Neuronal stem cell (in vitro differentiated cells): ENCODE results near the gene TEX13B. TPM values are rescaled to one million over a fixed set of nuclear protein-coding genes. Genes with fewer than 3 reads are reported as not detected.

Source experiments
- DNase-seq: peaks from one replicate; pipeline ENCODE4 v3.0.0-alpha.2; 2013; ENCODE audit warnings: low spot score
- H2AFZ ChIP-seq: one replicate; pipeline ENCODE4 v1.6.1; 2013; ENCODE audit warnings: mild to moderate bottlenecking, low read length, inconsistent platforms
- H2AK5ac ChIP-seq: 2 replicates; pipeline ENCODE4 v1.6.1; 2013; ENCODE audit warnings: low read depth, mild to moderate bottlenecking, inconsistent platforms, low read length, moderate library complexity, mixed read lengths
- H2BK120ac ChIP-seq: 2 replicates; pipeline ENCODE4 v1.6.1; 2013; ENCODE audit warnings: low read depth, mild to moderate bottlenecking, inconsistent platforms, low read length, moderate library complexity, mixed read lengths
- H2BK12ac ChIP-seq: one replicate; pipeline ENCODE4 v1.6.1; 2013; ENCODE audit warnings: low read length, inconsistent platforms
- H2BK15ac ChIP-seq: 2 replicates; pipeline ENCODE4 v1.6.1; 2013; ENCODE audit warnings: mild to moderate bottlenecking, low read length, inconsistent platforms, mixed read lengths
- H2BK5ac ChIP-seq: one replicate; pipeline ENCODE4 v1.6.1; 2013; ENCODE audit warnings: inconsistent platforms, mild to moderate bottlenecking, low read length, moderate library complexity
- H3K14ac ChIP-seq: one replicate; pipeline ENCODE4 v1.6.1; 2013; ENCODE audit warnings: low read length, inconsistent platforms
- H3K18ac ChIP-seq: 2 replicates; pipeline ENCODE4 v1.6.1; 2013; ENCODE audit warnings: low read length, inconsistent platforms
- H3K23ac ChIP-seq: 2 replicates; pipeline ENCODE4 v1.6.1; 2013; ENCODE audit warnings: low read depth, mild to moderate bottlenecking, mixed read lengths, low read length, inconsistent platforms; ENCODE audit not compliant: poor library complexity
- H3K27ac ChIP-seq: replicated peaks from 3 replicates; pipeline ENCODE4 v1.5.1; 2013; ENCODE audit warnings: low read length, inconsistent platforms
- H3K27me3 ChIP-seq, 3 experiments: 2 replicates each; pipeline ENCODE4 v1.6.1; 2013; ENCODE audit warnings: low read length in 3 of 3, mild to moderate bottlenecking in 2 of 3, inconsistent platforms in 1 of 3, low read depth in 1 of 3, mixed read lengths in 1 of 3, moderate library complexity in 1 of 3; ENCODE audit not compliant: control insufficient read depth in 3 of 3, insufficient read depth in 3 of 3
- H3K36me3 ChIP-seq, 2 donors: replicated peaks in 1 of 2; 2 replicates each; pipeline ENCODE4 v1.6.1; 2013; ENCODE audit warnings: low read length in 2 of 2; ENCODE audit not compliant: control insufficient read depth in 2 of 2, insufficient read depth in 2 of 2
- H3K4ac ChIP-seq: 2 replicates; pipeline ENCODE4 v1.6.1; 2013; ENCODE audit warnings: inconsistent platforms, mild to moderate bottlenecking, low read length, moderate library complexity
- H3K4me1 ChIP-seq, 2 donors: 1 replicate in 1 of 2; 2 replicates in 1 of 2; pipeline ENCODE4 v1.6.1; 2013; ENCODE audit warnings: low read length in 2 of 2, low read depth in 1 of 2; ENCODE audit not compliant: control insufficient read depth in 2 of 2, insufficient read depth in 1 of 2
- H3K4me2 ChIP-seq: one replicate; pipeline ENCODE4 v1.6.1; 2013; ENCODE audit warnings: mild to moderate bottlenecking, low read length, inconsistent platforms; ENCODE audit not compliant: insufficient read depth, poor library complexity, severe bottlenecking
- H3K4me3 ChIP-seq, 2 donors: 2 replicates each; pipeline ENCODE4 v1.5.1; 2013; ENCODE audit warnings: low read length in 2 of 2, mild to moderate bottlenecking in 2 of 2, inconsistent platforms in 1 of 2, moderate library complexity in 1 of 2
- H3K79me1 ChIP-seq: one replicate; pipeline ENCODE4 v1.6.1; 2013; ENCODE audit warnings: low read depth, mild to moderate bottlenecking, inconsistent platforms, low read length, moderate library complexity
- H3K9ac ChIP-seq: one replicate; pipeline ENCODE4 v1.6.1; 2013; ENCODE audit warnings: mild to moderate bottlenecking, low read depth, low read length, inconsistent platforms; ENCODE audit not compliant: poor library complexity
- H3K9me3 ChIP-seq, 2 donors: replicated peaks in 1 of 2; 2 replicates each; pipeline versions ENCODE3 to v1.6.1; 2013; ENCODE audit warnings: low read length in 2 of 2, mild to moderate bottlenecking in 2 of 2, inconsistent platforms in 1 of 2, low read depth in 1 of 2, mixed read lengths in 1 of 2, moderate library complexity in 1 of 2; ENCODE audit not compliant: control insufficient read depth in 2 of 2, insufficient read depth in 1 of 2
- H4K8ac ChIP-seq: one replicate; pipeline ENCODE4 v1.6.1; 2013; ENCODE audit warnings: low read depth, mild to moderate bottlenecking, inconsistent platforms, low read length, moderate library complexity
- H4K91ac ChIP-seq: one replicate; pipeline ENCODE4 v1.6.1; 2013; ENCODE audit warnings: low read length, low read depth, mild to moderate bottlenecking, inconsistent platforms; ENCODE audit not compliant: poor library complexity
- WGBS, 2 donors: extraction: QIAGEN DNeasy Blood & Tissue Kit; methylation state at CpG; one replicate each; pipeline ENCODE4 v1.1.7; 2013; ENCODE audit warnings: missing lambda C conversion rate in 2 of 2, mixed read lengths in 1 of 2; ENCODE audit not compliant: insufficient read length in 2 of 2, insufficient replicate concordance in 1 of 2; ENCODE audit errors: extremely low coverage in 2 of 2; 5-methylcytosine and 5-hydroxymethylcytosine counted together
- polyA plus RNA-seq, 2 experiments: library from polyadenylated mRNA; stranded (reverse); fragments of 200-250 nt; gene quantifications; one replicate each; pipeline ENCODE4 v1.2.3, GENCODE V29; 2013

The TEX13B gene
- polyA plus RNA-seq (2013, experiment 1 of 2) = not detected
- polyA plus RNA-seq (2013, experiment 2 of 2) = 0.04 TPM

- H2AFZ ChIP-seq = no peak within 1 kb of the TSS
- H3K4me3 ChIP-seq = no peak within 1 kb of the TSS
- no peaks in the 10 kb centered on the region for H3K4me1 ChIP-seq
- no peak within 1 kb of the TSS for H3K4me2 ChIP-seq
- no CpG with 5 or more reads among the region's 6 CpGs for WGBS, 2 donors
- no peaks in the 10 kb centered on the region for H3K36me3 ChIP-seq
- no peak within 1 kb of the TSS for H3K18ac ChIP-seq
- H2BK5ac ChIP-seq = no peak within 1 kb of the TSS
- no peaks in the 10 kb centered on the region for H3K79me1 ChIP-seq
- no peak within 1 kb of the TSS for H2BK15ac ChIP-seq
- no peak within 1 kb of the TSS for H4K91ac ChIP-seq
- H3K14ac ChIP-seq = no peak within 1 kb of the TSS
- no peaks in the 10 kb centered on the region for H3K9me3 ChIP-seq
- H3K4ac ChIP-seq = no peak within 1 kb of the TSS
- H2AK5ac ChIP-seq = no peak within 1 kb of the TSS
- no peaks in the 10 kb centered on the region for H3K27me3 ChIP-seq
- H2BK12ac ChIP-seq = no peak within 1 kb of the TSS
- DNase-seq = no peak
- H3K27ac ChIP-seq = no peak within 1 kb of the TSS
- H3K23ac ChIP-seq = no peak within 1 kb of the TSS
- H4K8ac ChIP-seq = no peak within 1 kb of the TSS
- H2BK120ac ChIP-seq = no peak within 1 kb of the TSS
- H3K9ac ChIP-seq = no peak within 1 kb of the TSS
Observed at GRCh38 chrX:107982356-107982755, at the start of gene TEX13B. Gene TEX13B, minus strand, starts transcription at chrX:107982370. Its CDS starts 243 bp downstream, at chrX:107982127.

GRCh38 chrX:108029928-108030711 is 48.0 kb upstream of the TEX13B start:
- Histone ChIP-seq H3K4me2 (no peak overlapping the region), H3K14ac (no peak overlapping the region), H3K23ac (no peak overlapping the region), H3K27ac (no peak overlapping the region), H3K79me1 (no peaks in the 10 kb centered on the region), H2BK120ac (no peak overlapping the region), H2BK12ac (no peak overlapping the region), H4K91ac (no peak overlapping the region), H2BK15ac (no peak overlapping the region), H2AK5ac (no peak overlapping the region), H3K9ac (no peak overlapping the region), H3K4me1 (no peaks in the 10 kb centered on the region), H3K9me3 (no peaks in the 10 kb centered on the region), H2AFZ (no peak overlapping the region), H3K4me3 (no peak overlapping the region), H4K8ac (no peak overlapping the region), H3K27me3 (peaks cover 0 to 24% (median 0%) of the 10 kb centered on the region in 3 experiments), H3K4ac (no peak overlapping the region), H3K36me3 (no peaks in the 10 kb centered on the region), H3K18ac (no peak overlapping the region), H2BK5ac (no peak overlapping the region)
- no CpG with 5 or more reads among the region's 5 CpGs for WGBS, 2 donors
- no peak for DNase-seq

- Histone ChIP-seq H3K4me1 (no peaks in the 10 kb centered on the region), H3K14ac (no peak overlapping the region), H4K8ac (no peak overlapping the region), H2BK12ac (no peak overlapping the region), H3K79me1 (no peaks in the 10 kb centered on the region), H3K4me2 (no peak overlapping the region), H2BK120ac (no peak overlapping the region), H3K36me3 (no peaks in the 10 kb centered on the region), H3K9me3 (no peaks in the 10 kb centered on the region), H2AFZ (no peak overlapping the region), H4K91ac (no peak overlapping the region), H3K9ac (no peak overlapping the region), H3K18ac (no peak overlapping the region), H2BK15ac (no peak overlapping the region), H3K23ac (no peak overlapping the region), H2AK5ac (no peak overlapping the region), H3K27ac (no peak overlapping the region), H2BK5ac (no peak overlapping the region), H3K4ac (no peak overlapping the region), H3K27me3 (peaks cover 0 to 21% (median 0%) of the 10 kb centered on the region in 3 experiments), H3K4me3 (no peak overlapping the region)
- DNase-seq = no peak
- WGBS, 2 donors = no CpG with 5 or more reads among the region's 1 CpG
Observed at GRCh38 chrX:108028854-108029253, 46.7 kb upstream of the TEX13B start.

- Histone ChIP-seq H2AFZ (no peak overlapping the region), H3K4ac (no peak overlapping the region), H3K23ac (no peak overlapping the region), H2BK120ac (no peak overlapping the region), H3K4me1 (no peaks in the 10 kb centered on the region), H3K14ac (no peak overlapping the region), H3K18ac (no peak overlapping the region), H3K36me3 (no peaks in the 10 kb centered on the region), H3K4me3 (no peak overlapping the region), H4K8ac (no peak overlapping the region), H3K79me1 (no peaks in the 10 kb centered on the region), H3K4me2 (no peak overlapping the region), H3K27ac (no peak overlapping the region), H4K91ac (no peak overlapping the region), H3K9ac (no peak overlapping the region), H2AK5ac (no peak overlapping the region), H3K9me3 (no peaks in the 10 kb centered on the region), H2BK5ac (no peak overlapping the region), H3K27me3 (peaks cover 0 to 12% (median 0%) of the 10 kb centered on the region in 3 experiments), H2BK15ac (no peak overlapping the region), H2BK12ac (no peak overlapping the region)
- no CpG with 5 or more reads among the region's 2 CpGs for WGBS, 2 donors
- no peak for DNase-seq
Observed at GRCh38 chrX:108025954-108026600, 43.9 kb upstream of the TEX13B start.
